ENCODE measurements around the gene POLE2. TPM values are rescaled to one million over a fixed set of nuclear protein-coding genes. Genes with fewer than 3 reads are reported as not detected.
A peak's percentile ranks its signal among the peaks of the same experiment; 100 is the strongest.
"Not testable (repeated sequence)": the region's sequence is repeated elsewhere in the genome, so short reads cannot be mapped to it uniquely, and the experiment has no call there.

The POLE2 gene
- total RNA-seq, 2 experiments from 2014 or later = 39.9 to 40.2 TPM

- CTCF ChIA-PET = interaction anchor here (0.6 to 4.0 kb wide), 19 partner anchors 9 to 245 kb away, joined by 3 to 34 read pairs (median 6); partner anchors contain the start of genes DNAAF2, KLHDC1, KLHDC2 and LRR1
- Mint-ChIP-seq H3K27me3 (no peaks in the 10 kb centered on the region), H3K4me1 (peaks cover 50% of the 10 kb centered on the region), H3K36me3 (peaks cover 65% of the 10 kb centered on the region), H3K9me3 (ENCODE audit: low read depth) (no peaks in the 10 kb centered on the region), H3K27ac (peak overlapping the region; percentile 92), H3K4me3 (peak overlapping the region; percentile 84)
- ATAC-seq (no peak), DNase-seq (peak; percentile 79)
Observed at GRCh38 chr14:49621114-49621881, 66.7 kb downstream of the POLE2 start.

GRCh38 chr14:49620182-49621113 is 67.6 kb downstream of the POLE2 start, which contains the start of the genes MGAT2 and RPL36AL:
MGAT2 (plus strand) TSS chr14:49620799; CDS start chr14:49621269, 470 bp downstream.
RPL36AL (minus strand) TSS chr14:49620626; CDS start chr14:49619104, 1,522 bp downstream.
- ATAC-seq (peak; percentile 88), DNase-seq (peak; percentile 98)
- Mint-ChIP-seq H3K27me3 (no peaks in the 10 kb centered on the region), H3K36me3 (peaks cover 66% of the 10 kb centered on the region), H3K4me3 (peak within 1 kb of the TSS; percentile 84), H3K9me3 (ENCODE audit: low read depth) (no peaks in the 10 kb centered on the region), H3K4me1 (peaks cover 46% of the 10 kb centered on the region), H3K27ac (peak within 1 kb of the TSS; percentile 92)
- CTCF ChIA-PET = interaction anchor here (1.0 to 4.0 kb wide), 18 partner anchors 9 to 246 kb away, joined by 3 to 34 read pairs (median 6); partner anchors contain the start of genes DNAAF2, KLHDC1, KLHDC2 and LRR1

- CTCF ChIA-PET = interaction anchor here (1.1 to 4.0 kb wide), 13 partner anchors 8 to 246 kb away, joined by 3 to 34 read pairs (median 8); partner anchors contain the start of genes DNAAF2, KLHDC2, LRR1 and NEMF
- peak overlapping the region; percentile 92 for H3K27ac Mint-ChIP-seq
- no peaks in the 10 kb centered on the region for H3K9me3 Mint-ChIP-seq (ENCODE audit: low read depth)
- H3K4me1 Mint-ChIP-seq = peaks cover 42% of the 10 kb centered on the region
- no peak for DNase-seq
- peaks cover 65% of the 10 kb centered on the region for H3K36me3 Mint-ChIP-seq
- H3K4me3 Mint-ChIP-seq = peak overlapping the region; percentile 84
- H3K27me3 Mint-ChIP-seq = no peaks in the 10 kb centered on the region
- ATAC-seq = no peak
Observed at GRCh38 chr14:49619730-49620129, 68.3 kb downstream of the POLE2 start.

GRCh38 chr14:49619273-49619672 is 68.7 kb downstream of the POLE2 start:
- not testable (repeated sequence) for ATAC-seq; H3K9me3 Mint-ChIP-seq (ENCODE audit: low read depth); H3K27me3 Mint-ChIP-seq; DNase-seq
- CTCF ChIA-PET = interaction anchor here (2.0 to 2.3 kb wide), 2 partner anchors 20 to 24 kb away, joined by 11 to 17 read pairs; partner anchors contain the start of gene LRR1
- H3K4me3 Mint-ChIP-seq = peak overlapping the region; percentile 84
- H3K36me3 Mint-ChIP-seq = peaks cover 64% of the 10 kb centered on the region
- peaks cover 40% of the 10 kb centered on the region for H3K4me1 Mint-ChIP-seq
- peak overlapping the region; percentile 92 for H3K27ac Mint-ChIP-seq

- Mint-ChIP-seq H3K27me3 (no peaks in the 10 kb centered on the region), H3K9me3 (ENCODE audit: low read depth) (no peaks in the 10 kb centered on the region), H3K4me3 (peak overlapping the region; percentile 84), H3K4me1 (peaks cover 37% of the 10 kb centered on the region), H3K27ac (peak overlapping the region; percentile 92), H3K36me3 (peaks cover 63% of the 10 kb centered on the region)
- CTCF ChIA-PET = interaction anchor here (1.2 kb wide), 1 partner anchor 16 kb away, joined by 4 read pairs; no protein-coding TSS in a partner anchor
- ATAC-seq (no peak), DNase-seq (no peak)
Observed at GRCh38 chr14:49617852-49618519, 70.0 kb downstream of the POLE2 start.

GRCh38 chr14:49615776-49616175 is 72.2 kb downstream of the POLE2 start:
- ATAC-seq (no peak), DNase-seq (no peak)
- Mint-ChIP-seq H3K9me3 (ENCODE audit: low read depth) (no peaks in the 10 kb centered on the region), H3K36me3 (peaks cover 52% of the 10 kb centered on the region), H3K4me3 (no peak overlapping the region), H3K27ac (no peak overlapping the region), H3K4me1 (peaks cover 39% of the 10 kb centered on the region), H3K27me3 (no peaks in the 10 kb centered on the region)
- CTCF ChIA-PET = interaction anchor here (1.5 kb wide), 1 partner anchor 29 kb away, joined by 4 read pairs; no protein-coding TSS in a partner anchor

- Mint-ChIP-seq H3K27ac (peak overlapping the region; percentile 0), H3K4me1 (peaks cover 44% of the 10 kb centered on the region), H3K4me3 (no peak overlapping the region), H3K36me3 (peaks cover 51% of the 10 kb centered on the region), H3K27me3 (no peaks in the 10 kb centered on the region), H3K9me3 (ENCODE audit: low read depth) (no peaks in the 10 kb centered on the region)
- no peak for DNase-seq
- CTCF ChIA-PET = no interaction called here
- ATAC-seq = no peak
Observed at GRCh38 chr14:49614196-49614595, 73.8 kb downstream of the POLE2 start.

- Mint-ChIP-seq H3K9me3 (ENCODE audit: low read depth) (no peaks in the 10 kb centered on the region), H3K36me3 (peaks cover 49% of the 10 kb centered on the region), H3K27me3 (no peaks in the 10 kb centered on the region), H3K4me1 (peaks cover 37% of the 10 kb centered on the region), H3K27ac (peak overlapping the region; percentile 29), H3K4me3 (no peak overlapping the region)
- CTCF ChIA-PET = interaction anchor here (1.5 to 1.8 kb wide), 2 partner anchors 8 to 12 kb away, joined by 4 to 5 read pairs; partner anchors contain the start of genes MGAT2 and RPL36AL
- ATAC-seq (no peak), DNase-seq (no peak)
Observed at GRCh38 chr14:49612671-49613070, 75.3 kb downstream of the POLE2 start.

GRCh38 chr14:49612251-49612650 is 75.8 kb downstream of the POLE2 start:
- H3K9me3 Mint-ChIP-seq (ENCODE audit: low read depth) = no peaks in the 10 kb centered on the region
- H3K27me3 Mint-ChIP-seq = no peaks in the 10 kb centered on the region
- ATAC-seq (no peak), DNase-seq (no peak)
- CTCF ChIA-PET = interaction anchor here (1.5 to 1.8 kb wide), 2 partner anchors 8 to 12 kb away, joined by 4 to 5 read pairs; partner anchors contain the start of genes MGAT2 and RPL36AL
- no peak overlapping the region for H3K27ac Mint-ChIP-seq
- H3K4me1 Mint-ChIP-seq = peaks cover 33% of the 10 kb centered on the region
- peaks cover 47% of the 10 kb centered on the region for H3K36me3 Mint-ChIP-seq
- H3K4me3 Mint-ChIP-seq = no peak overlapping the region

- ATAC-seq = no peak
- H3K9me3 Mint-ChIP-seq (ENCODE audit: low read depth) = no peaks in the 10 kb centered on the region
- no peak for DNase-seq
- H3K4me3 Mint-ChIP-seq = no peak overlapping the region
- CTCF ChIA-PET = interaction anchor here (0.8 to 2.2 kb wide), 2 partner anchors 13 to 17 kb away, joined by 3 to 6 read pairs; partner anchors contain the start of genes MGAT2 and RPL36AL
- H3K27me3 Mint-ChIP-seq = no peaks in the 10 kb centered on the region
- peaks cover 31% of the 10 kb centered on the region for H3K4me1 Mint-ChIP-seq
- H3K36me3 Mint-ChIP-seq = peaks cover 42% of the 10 kb centered on the region
- H3K27ac Mint-ChIP-seq = no peak overlapping the region
Observed at GRCh38 chr14:49607583-49607982, 80.4 kb downstream of the POLE2 start.

- peak; percentile 90 for DNase-seq
- CTCF ChIA-PET = interaction anchor here (0.8 to 6.6 kb wide), 9 partner anchors 12 to 263 kb away, joined by 3 to 78 read pairs (median 4); partner anchors contain the start of genes DNAAF2, MGAT2, RPL36AL and RPS29
- Mint-ChIP-seq H3K27ac (peak within 1 kb of the TSS; percentile 99), H3K4me1 (peaks cover 30% of the 10 kb centered on the region), H3K4me3 (peak within 1 kb of the TSS; percentile 99), H3K9me3 (ENCODE audit: low read depth) (no peaks in the 10 kb centered on the region), H3K27me3 (no peaks in the 10 kb centered on the region), H3K36me3 (peaks cover 21% of the 10 kb centered on the region)
- ATAC-seq = peak; percentile 88
Observed at GRCh38 chr14:49598485-49599300, 89.3 kb downstream of the POLE2 start, which contains the start of gene LRR1. LRR1 (plus strand) TSS chr14:49598940; CDS start chr14:49599021, 81 bp downstream.

Data from activated CD8-positive, alpha-beta memory T cell treated with anti-CD3 and anti-CD28 coated beads, Interleukin-2, amount 10 ng/mL, durations not matched to agents 7 days and 5 days (primary cell).